Germinal center (tissue), 1 donor: ENCODE results near the gene CBX2.

Experiments
- DNase-seq: peaks from one replicate; pipeline ENCODE4 v3.0.0; 2012; ENCODE audit warnings: mixed read lengths, low spot score

The CBX2 gene

GRCh38 chr17:79812353-79813258 is 34.7 kb downstream of the CBX2 start:
- no peak for DNase-seq

DNA sequence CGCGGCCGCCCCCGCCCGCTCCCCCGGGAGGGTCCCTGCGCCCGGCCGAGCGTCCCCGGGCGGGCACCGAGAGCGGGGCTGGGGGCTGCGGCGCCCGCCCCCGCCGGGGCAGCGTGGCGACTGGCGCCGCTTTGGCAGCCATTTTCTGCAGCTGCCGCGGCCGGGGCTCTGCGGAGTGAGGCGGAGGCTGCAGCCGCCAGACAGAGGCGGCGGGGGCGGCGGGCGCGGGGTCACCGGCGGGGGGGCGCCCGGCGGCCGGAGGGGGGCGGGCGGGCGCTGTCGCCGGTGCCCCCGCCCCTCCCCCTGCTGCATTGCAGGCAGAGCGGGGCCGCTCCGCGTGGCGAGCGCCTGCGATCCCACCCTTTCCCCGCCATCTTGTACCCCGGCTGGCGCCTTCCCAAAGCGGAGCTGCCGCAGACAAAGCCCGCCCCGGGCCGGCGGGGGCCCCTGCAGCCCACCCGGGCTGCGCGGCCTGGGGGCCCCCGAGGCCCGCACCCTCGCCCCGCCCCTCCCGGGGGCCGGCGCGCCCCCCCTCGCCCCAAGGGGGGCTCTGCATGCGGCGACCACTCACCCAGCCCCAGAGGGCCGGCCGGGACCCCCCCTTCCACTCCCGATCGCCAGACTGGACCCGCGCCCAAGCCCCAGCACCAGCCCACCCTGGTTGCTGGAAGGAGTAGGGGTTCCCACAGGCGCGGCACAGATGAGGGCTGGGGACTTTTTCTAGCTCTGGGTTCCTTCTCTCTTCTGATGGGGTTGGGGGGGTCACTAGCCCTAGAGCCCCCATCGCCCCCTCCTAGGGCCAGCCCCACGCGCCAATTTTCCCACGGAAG is 35.6 kb downstream of the CBX2 start:
- no peak for DNase-seq

- DNase-seq, result no peak
These were observed 36.4 kb downstream of the CBX2 start for GRCh38 chr17:79814127-79814973.

- DNase-seq, result no peak
These were observed 37.3 kb downstream of the CBX2 start for GRCh38 chr17:79814974-79815835.

DNA sequence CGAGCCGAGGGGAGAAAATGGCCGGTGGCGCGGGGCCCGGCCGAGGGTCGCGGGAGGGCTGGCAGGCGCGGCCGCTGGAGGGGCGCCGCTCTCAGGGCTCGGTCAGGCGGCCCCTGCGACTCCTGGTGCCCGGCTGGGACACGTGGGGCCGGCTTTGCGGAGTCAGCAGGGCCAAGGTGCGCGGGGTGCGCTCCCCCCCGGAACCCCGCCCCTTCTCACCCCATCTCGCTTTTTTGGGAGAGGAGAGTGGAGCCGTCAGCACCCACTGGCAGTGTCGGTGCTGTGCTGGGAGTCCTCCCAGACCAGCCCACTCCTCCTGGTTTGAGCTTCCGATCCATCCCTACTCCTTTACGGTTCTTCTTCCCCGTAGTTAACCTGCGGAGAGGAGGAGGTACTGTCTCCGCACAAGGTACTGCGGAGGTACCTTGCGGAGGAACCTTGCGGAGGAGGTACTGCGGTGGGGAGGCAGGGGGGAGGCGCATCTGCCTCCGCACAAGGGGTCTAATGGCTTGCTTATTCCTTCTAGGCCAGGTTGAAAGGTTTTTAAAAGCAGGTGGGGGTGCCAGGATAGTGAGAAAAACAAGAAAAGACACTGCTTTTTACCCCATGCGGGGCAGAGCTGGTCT is 38.0 kb downstream of the CBX2 start:
- no peak for DNase-seq

- no peak for DNase-seq
These were observed 40.2 kb downstream of the CBX2 start for GRCh38 chr17:79818026-79818758.

DNA sequence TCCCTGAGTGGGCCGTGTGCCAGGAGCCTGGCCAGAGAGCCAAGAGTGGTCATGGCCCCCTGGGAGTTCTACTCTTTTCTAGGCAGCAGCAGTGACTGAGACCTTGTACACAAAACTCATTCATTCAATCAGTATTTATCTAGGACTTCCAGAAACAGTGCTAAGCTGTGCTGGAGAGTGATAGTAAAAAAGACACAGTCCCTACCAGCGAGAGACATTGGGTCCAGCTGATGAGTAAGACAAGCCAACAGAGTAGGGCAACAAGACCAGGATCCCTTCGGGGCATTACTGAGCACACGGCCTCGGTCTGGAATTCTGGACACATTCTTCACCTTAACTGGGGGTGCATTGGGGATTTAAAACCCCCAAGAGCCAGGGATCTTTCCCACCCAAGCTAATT is 41.1 kb downstream of the CBX2 start:
- no peak for DNase-seq

DNA sequence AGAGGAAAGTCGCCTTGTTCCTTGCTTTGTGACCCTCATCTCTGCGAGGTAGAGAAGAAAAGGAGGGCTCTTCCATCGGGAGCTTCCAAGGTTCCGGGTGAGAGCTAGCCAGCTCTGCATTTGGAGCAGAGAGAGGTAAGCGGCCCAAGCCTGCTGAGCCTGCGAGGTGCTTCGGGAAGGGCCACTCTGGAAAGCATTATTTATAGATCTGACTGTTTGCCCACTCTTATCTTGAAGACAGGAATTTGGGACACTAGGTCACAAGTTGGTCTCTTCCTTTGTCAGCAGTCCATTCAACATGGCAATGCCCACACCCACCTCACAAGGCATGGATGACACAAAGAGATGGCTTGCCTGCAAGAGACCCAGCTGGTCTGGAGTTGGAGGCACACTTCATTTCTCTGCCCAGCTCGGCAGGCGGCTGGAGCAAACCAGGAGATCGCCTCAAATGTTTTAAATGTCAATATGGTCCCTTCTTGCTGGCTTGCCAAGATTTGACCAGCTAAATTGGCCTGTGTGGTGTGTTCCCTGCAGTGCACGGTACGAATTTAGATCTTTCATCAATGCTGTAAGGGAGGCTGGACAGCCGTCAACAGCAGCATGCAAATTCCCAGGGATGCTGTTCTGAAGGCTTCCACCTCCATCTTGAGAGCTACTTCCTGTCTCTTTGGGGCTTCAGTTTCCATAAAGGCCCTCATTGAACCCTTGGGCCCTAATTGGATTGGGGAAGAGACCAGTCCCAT is 41.8 kb downstream of the CBX2 start:
- DNase-seq, result no peak

DNA sequence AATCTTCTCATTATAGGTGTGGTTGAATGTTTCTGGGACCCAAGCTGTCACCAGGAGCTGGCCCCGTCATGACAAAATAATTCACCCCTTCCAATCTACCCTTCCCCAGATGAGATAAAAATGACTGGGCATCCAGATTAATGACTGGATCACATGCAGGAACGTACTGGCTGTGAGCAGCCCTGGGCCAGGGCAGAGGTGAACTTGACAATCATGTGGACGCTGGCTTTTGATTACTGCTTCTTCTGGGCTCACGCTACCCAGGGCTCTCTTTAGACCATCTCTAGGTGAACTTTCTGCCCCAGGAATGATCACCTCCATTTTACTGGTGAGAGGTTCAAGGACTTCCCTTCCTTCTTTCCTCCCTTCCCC is 43.0 kb downstream of the CBX2 start:
- DNase-seq, result no peak

DNA sequence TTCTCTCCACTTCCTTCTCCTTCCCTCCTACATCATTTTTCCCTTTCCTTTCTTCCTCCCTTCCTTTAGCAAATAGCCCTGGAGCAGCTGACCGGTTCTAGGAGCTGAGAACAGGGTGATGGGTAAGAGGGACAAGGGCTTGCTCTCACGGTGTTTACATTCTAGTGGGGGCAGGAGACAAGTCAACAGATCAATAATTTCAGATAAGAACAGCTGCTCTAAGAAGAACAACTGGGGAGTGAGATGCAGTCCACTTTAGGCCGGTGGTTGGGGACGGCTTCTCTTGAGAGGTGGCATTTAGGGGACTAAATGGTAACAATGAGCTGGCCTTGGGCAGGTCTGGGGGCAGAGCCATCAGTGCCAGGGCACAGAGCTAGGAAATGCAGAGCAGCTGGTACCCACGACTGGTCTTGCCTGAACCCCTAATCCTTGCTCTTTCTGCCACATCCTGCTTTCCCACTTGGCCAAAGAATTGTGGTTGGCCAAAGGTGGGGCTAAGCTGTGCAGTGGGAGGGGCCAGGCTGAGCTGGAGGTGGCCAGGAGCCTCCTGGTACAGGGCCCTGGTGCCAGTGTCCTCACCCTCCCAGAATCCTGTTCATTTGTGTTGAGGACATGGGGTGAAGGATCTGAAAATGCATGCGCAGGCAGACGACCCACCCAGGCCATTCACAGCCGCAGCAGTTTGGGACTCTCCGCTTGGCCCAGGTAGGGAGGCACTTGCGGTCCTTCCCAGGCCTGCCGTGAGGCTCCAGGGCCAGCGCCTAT is 43.6 kb downstream of the CBX2 start:
- no peak for DNase-seq

GRCh38 chr17:79822583-79823124 is 44.7 kb downstream of the CBX2 start:
- no peak for DNase-seq

DNA sequence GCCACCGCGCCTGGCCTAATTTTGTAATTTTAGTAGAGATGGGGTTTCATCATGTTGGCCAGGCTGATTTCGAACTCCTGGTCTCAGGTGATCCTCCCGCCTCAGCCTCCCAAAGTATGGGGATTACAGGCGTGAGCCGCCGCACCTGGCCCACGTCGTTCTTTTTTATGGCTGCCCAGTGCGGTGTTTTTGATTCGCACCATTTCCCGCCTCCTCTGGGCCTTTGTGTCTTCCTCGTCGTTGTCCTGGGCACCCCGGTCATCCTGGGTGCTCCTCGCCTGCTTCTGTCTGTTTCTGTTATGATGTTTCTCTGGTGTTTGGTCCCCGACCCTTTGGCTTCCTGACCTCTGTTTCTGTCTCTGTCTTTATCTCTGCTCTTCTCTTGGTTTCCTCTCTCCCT is 46.3 kb downstream of the CBX2 start:
- no peak for DNase-seq

GRCh38 chr17:79824893-79825579 is 47.1 kb downstream of the CBX2 start:
- no peak for DNase-seq

GRCh38 chr17:79825580-79825921 is 47.6 kb downstream of the CBX2 start:
- no peak for DNase-seq

- no peak for DNase-seq
These were observed 48.3 kb downstream of the CBX2 start for GRCh38 chr17:79826204-79826680.

GRCh38 chr17:79826841-79827578 is 49.1 kb downstream of the CBX2 start:
- DNase-seq, result no peak

DNA sequence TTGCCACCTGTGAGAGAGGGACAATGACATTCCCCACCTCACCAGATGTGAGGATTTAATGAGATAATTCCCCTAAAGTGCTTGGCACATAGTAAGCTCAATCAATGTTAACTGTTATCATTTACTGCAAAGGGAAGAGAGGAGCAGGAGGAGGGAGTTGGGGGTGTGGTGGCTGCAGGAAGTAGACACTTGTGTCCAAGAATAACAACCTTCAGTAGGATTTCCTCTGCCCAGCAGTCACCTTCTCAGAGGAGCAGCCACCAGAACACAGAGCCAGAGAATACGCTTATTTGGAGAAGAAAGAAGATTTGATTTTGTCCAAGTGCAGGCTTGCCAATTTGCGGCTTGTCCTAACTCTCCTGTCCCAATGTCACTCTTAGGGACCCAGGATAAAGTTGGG is 51.1 kb downstream of the CBX2 start:
- no peak for DNase-seq
